Mammary epithelial cell (primary cell): ENCODE measurements around the gene RIC1.

Experiments
- CTCF ChIP-seq, 2 donors: IDR thresholded peaks in 1 of 2; conservative IDR thresholded peaks in 1 of 2; 2 replicates each; pipeline ENCODE4 v1.5.1; 2011 to 2012; ENCODE audit warnings: inconsistent platforms in 2 of 2, low read length in 2 of 2, mild to moderate bottlenecking in 2 of 2, control low read depth in 1 of 2, low read depth in 1 of 2; ENCODE audit not compliant: insufficient read depth in 1 of 2; ENCODE audit errors: extremely low read depth in 1 of 2
- EZH2 ChIP-seq: IDR thresholded peaks from 2 replicates; pipeline ENCODE4 v1.6.1; 2012; ENCODE audit warnings: low read length, inconsistent platforms, borderline replicate concordance

- TF ChIP-seq CTCF (conservative IDR thresholded peaks at IDR 0.05 in 1 of 2, IDR thresholded peaks at IDR 0.05 in 1 of 2; ENCODE audit: extremely low read depth in 1 of 2, insufficient read depth in 1 of 2, low read depth in 1 of 2, low read length in 2 of 2) (no peak), EZH2 (no peak)
Measured at GRCh38 chr9:5624655-5625054, 4.3 kb upstream of the RIC1 start.
